Brain microvascular endothelial cell (primary cell): ENCODE results near the gene WDR44.

Source experiments
- DNase-seq: peaks from one replicate; pipeline ENCODE4 v3.0.0-alpha.2; 2020
- H3K27ac ChIP-seq: fragments of 250-450 bp; sonication (Bioruptor Pico); 2 replicates; pipeline ENCODE4 v1.5.1; 2020; ENCODE audit warnings: mild to moderate bottlenecking, moderate library complexity
- H3K27me3 ChIP-seq: fragments of 250-450 bp; sonication (Bioruptor Pico); replicated peaks from 2 replicates; pipeline ENCODE4 v1.5.1; 2020; ENCODE audit warnings: mild to moderate bottlenecking
- H3K36me3 ChIP-seq: fragments of 250-450 bp; sonication (Bioruptor Pico); replicated peaks from 2 replicates; pipeline ENCODE4 v1.5.1; 2020; ENCODE audit warnings: mild to moderate bottlenecking
- H3K4me3 ChIP-seq: 2 replicates; pipeline ENCODE4 v1.5.1; 2011; ENCODE audit warnings: low read depth, mild to moderate bottlenecking, control low read depth, low read length, moderate library complexity
- in situ Hi-C: cut with HindIII; loops from 2 replicates; pipeline ENCODE4 v1.10.0; 2017; ENCODE audit warnings: low sequenced_read_pairs, low pct_ligation_motif_present
- TF ChIP-seq, protein P1 (sequence below): IDR thresholded peaks from 2 replicates; pipeline ENCODE4 v1.5.1; 2011; ENCODE audit warnings: low read depth, mild to moderate bottlenecking, moderate library complexity, low read length, control low read depth, inconsistent platforms; ENCODE audit errors: missing control alignments

Gene WDR44

DNA sequence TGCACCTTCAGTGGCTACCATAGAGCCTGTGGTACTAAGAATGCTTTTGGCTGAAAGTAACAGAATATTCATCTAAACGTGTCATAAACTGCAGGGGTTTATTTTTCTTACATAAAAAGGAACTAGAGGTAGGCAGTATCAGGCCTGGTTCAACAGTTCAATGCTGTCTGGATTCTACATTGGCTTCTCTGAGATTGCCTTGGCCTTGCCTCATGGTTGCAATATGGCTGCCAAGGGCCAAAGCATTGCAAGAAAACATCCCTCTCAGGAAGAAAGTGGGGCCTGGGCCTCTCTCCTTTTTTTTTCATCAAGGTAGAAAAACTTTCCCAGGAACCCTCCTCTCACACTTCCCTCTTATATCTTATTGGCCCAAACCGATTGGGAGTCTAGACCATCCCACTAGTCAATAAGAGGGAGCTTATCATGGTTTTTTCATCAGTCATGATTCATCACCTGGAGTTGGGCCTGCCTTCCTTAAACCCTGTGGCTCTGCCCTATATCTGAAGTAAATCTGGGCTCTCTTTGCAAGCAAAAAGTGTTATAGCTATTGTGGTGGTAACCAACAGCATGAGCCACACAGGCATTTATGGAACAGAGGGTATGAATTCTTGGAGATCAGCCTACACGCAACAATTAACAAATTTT, 147.9 kb downstream of the WDR44 start:
- H3K36me3 ChIP-seq: no peaks in the 10 kb centered on the region
- in situ Hi-C loops: no loop called here

DNA sequence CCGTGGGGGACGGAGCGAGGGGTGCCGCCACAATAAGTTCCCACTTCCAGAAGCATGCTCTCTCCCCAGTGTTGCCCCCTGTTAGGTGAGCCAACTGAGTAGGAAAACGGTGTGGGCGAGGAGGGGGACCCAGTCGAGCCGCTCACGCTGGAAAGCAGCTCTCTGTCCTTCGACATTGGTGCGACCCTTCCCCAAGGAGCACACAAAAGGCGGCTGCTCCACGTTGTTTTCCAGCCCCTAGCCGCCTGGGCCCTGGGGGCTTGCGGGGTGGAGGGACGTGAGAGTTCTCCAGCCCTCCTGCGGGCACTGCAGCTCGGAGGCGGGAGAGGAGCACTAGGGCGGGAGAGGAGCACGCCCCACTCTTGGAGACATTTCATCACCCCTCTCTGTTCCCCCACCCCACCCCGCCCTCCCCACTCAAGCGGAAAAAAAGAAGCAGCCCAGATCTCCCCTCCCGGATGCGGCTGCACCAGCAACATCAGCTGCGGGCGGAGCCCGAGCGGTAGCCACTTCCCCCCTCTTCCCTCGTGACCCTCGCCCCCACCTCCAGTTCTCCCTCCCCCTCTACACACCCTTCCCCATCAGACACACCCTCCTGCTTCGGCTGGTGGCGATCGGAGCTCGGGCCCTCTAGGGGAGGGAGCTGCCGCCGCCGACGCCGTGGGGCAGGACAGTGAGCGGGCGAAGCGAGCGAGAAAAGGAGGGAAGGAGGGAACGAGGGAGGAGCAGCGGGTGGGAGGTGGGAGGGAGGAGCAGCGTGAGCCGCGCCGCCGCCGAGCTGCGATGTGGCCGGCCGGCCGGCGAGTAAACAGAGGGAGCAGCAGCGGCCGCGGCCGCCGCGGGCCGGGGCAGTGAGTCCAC, 149.4 kb downstream of the WDR44 start, which contains the start of gene DOCK11:
TSS of gene DOCK11 (plus strand) at position 755 of the 861 bp plus-strand sequence. CDS start 157 bp downstream, outside the sequence.
- Histone ChIP-seq H3K27me3 (no peaks in the 10 kb centered on the region), H3K4me3 (peak within 1 kb of the TSS; percentile 68), H3K36me3 (no peaks in the 10 kb centered on the region), H3K27ac (no peak within 1 kb of the TSS)
- in situ Hi-C loops: no loop called here
- TF ChIP-seq, protein P1, sequence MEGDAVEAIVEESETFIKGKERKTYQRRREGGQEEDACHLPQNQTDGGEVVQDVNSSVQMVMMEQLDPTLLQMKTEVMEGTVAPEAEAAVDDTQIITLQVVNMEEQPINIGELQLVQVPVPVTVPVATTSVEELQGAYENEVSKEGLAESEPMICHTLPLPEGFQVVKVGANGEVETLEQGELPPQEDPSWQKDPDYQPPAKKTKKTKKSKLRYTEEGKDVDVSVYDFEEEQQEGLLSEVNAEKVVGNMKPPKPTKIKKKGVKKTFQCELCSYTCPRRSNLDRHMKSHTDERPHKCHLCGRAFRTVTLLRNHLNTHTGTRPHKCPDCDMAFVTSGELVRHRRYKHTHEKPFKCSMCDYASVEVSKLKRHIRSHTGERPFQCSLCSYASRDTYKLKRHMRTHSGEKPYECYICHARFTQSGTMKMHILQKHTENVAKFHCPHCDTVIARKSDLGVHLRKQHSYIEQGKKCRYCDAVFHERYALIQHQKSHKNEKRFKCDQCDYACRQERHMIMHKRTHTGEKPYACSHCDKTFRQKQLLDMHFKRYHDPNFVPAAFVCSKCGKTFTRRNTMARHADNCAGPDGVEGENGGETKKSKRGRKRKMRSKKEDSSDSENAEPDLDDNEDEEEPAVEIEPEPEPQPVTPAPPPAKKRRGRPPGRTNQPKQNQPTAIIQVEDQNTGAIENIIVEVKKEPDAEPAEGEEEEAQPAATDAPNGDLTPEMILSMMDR: no peak
- peak; percentile 50 for DNase-seq

More for the DNA sequence above, 147.9 kb downstream of the WDR44 start:
- no peak overlapping the region for H3K4me3 ChIP-seq
- no peaks in the 10 kb centered on the region for H3K27me3 ChIP-seq
- no peak overlapping the region for H3K27ac ChIP-seq
- TF ChIP-seq, protein P1: no peak
- DNase-seq: no peak

DNA sequence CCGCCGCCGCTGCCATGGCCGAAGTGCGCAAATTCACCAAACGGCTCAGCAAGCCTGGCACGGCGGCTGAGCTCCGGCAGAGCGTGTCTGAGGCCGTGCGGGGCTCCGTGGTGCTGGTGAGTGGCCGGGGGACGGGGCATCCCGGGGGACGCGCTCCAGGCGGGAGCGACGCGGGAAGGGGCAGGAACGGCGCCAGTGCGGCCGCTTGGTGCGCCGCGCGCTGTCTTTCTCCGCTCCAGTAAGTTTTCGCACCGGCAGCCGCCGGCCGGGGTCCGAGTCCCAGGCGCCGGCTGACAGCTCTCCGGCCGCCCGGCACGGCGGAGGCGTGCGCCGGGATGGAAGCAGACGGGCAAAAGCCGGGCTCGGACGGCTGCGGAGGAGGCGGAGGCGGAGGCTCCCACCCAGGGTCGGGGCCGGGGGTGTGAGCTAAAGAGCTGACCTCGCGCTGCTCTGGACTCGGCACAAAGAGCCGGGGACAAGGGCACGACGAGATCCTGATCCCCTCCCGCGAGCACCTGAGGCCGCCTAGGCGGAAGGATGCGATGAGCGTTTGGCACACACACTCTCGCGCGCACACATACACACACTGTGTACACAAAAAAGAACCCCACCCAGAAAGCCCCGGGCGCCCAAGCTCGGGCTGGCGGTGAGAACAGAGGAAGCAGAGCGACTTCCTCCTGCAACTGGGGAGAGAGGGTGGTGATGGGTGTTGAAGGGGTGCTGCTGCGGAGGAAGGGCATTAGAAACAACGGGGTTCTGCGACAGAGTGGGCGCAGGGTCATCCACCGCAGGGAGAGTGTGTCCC, 150.3 kb downstream of the WDR44 start:
- no peak for DNase-seq
- TF ChIP-seq, protein P1: no peak
- H3K27ac ChIP-seq: no peak overlapping the region
- H3K4me3 ChIP-seq: peak overlapping the region; percentile 68
- in situ Hi-C loops: no loop called here
- no peaks in the 10 kb centered on the region for H3K36me3 ChIP-seq
- no peaks in the 10 kb centered on the region for H3K27me3 ChIP-seq

GRCh38 chrX:118496763-118497079, 150.8 kb downstream of the WDR44 start:
- Histone ChIP-seq H3K27ac (no peak overlapping the region), H3K27me3 (no peaks in the 10 kb centered on the region), H3K36me3 (no peaks in the 10 kb centered on the region), H3K4me3 (peak overlapping the region; percentile 68)
- in situ Hi-C loops: no loop called here
- TF ChIP-seq, protein P1: no peak
- no peak for DNase-seq

GRCh38 chrX:118497180-118497818, 151.4 kb downstream of the WDR44 start:
- TF ChIP-seq, protein P1: no peak
- Histone ChIP-seq H3K27me3 (no peaks in the 10 kb centered on the region), H3K27ac (no peak overlapping the region), H3K4me3 (peak overlapping the region; percentile 68), H3K36me3 (no peaks in the 10 kb centered on the region)
- DNase-seq: no peak
- in situ Hi-C loops: no loop called here
